ENCODE data around the gene GLDN. TPM values are rescaled to one million over a fixed set of nuclear protein-coding genes. Genes with fewer than 3 reads are reported as not detected.
A peak's percentile ranks its signal among the peaks of the same experiment; 100 is the strongest.

Gene GLDN
- total RNA-seq, 1 donor from 2014 or later: 0.26 TPM

- Histone ChIP-seq H3K4me3 (ENCODE audit: low read depth, low read length) (no peak overlapping the region), H3K36me3 (ENCODE audit: control insufficient read depth, insufficient read depth, low read length) (no peaks in the 10 kb centered on the region), H3K27me3 (ENCODE audit: control insufficient read depth, insufficient read depth, low read length) (peaks cover 1% of the 10 kb centered on the region)
- TF ChIP-seq CTCF (IDR thresholded peaks at IDR 0.05; ENCODE audit: insufficient read depth, low read length, severe bottlenecking): no peak
- no peak for FAIRE-seq
- no peak for DNase-seq (ENCODE audit: low read depth)
Observed at GRCh38 chr15:51390241-51390965, 48.9 kb downstream of the GLDN start.

- no peaks in the 10 kb centered on the region for H3K27me3 ChIP-seq (ENCODE audit: control insufficient read depth, insufficient read depth, low read length)
- DNase-seq (ENCODE audit: low read depth) (no peak), FAIRE-seq (no peak)
- no peak for TF ChIP-seq CTCF (IDR thresholded peaks at IDR 0.05; ENCODE audit: insufficient read depth, low read length, severe bottlenecking)
- H3K4me3 ChIP-seq (ENCODE audit: low read depth, low read length): no peak overlapping the region
- H3K36me3 ChIP-seq (ENCODE audit: control insufficient read depth, insufficient read depth, low read length): no peaks in the 10 kb centered on the region
Observed at GRCh38 chr15:51390966-51391422, 49.5 kb downstream of the GLDN start.

GRCh38 chr15:51396921-51397320 lies 55.5 kb downstream of the GLDN start:
- DNase-seq (ENCODE audit: low read depth): no peak
- H3K27me3 ChIP-seq (ENCODE audit: control insufficient read depth, insufficient read depth, low read length): peaks cover 5% of the 10 kb centered on the region
- H3K4me3 ChIP-seq (ENCODE audit: low read depth, low read length): no peak overlapping the region
- H3K36me3 ChIP-seq (ENCODE audit: control insufficient read depth, insufficient read depth, low read length): no peaks in the 10 kb centered on the region
- no peak for TF ChIP-seq CTCF (IDR thresholded peaks at IDR 0.05; ENCODE audit: insufficient read depth, low read length, severe bottlenecking)
- no peak for FAIRE-seq

GRCh38 chr15:51398626-51399025 lies 57.2 kb downstream of the GLDN start:
- no peak for TF ChIP-seq CTCF (IDR thresholded peaks at IDR 0.05; ENCODE audit: insufficient read depth, low read length, severe bottlenecking)
- DNase-seq (ENCODE audit: low read depth) (no peak), FAIRE-seq (no peak)
- no peak overlapping the region for H3K4me3 ChIP-seq (ENCODE audit: low read depth, low read length)
- no peaks in the 10 kb centered on the region for H3K36me3 ChIP-seq (ENCODE audit: control insufficient read depth, insufficient read depth, low read length)
- H3K27me3 ChIP-seq (ENCODE audit: control insufficient read depth, insufficient read depth, low read length): peaks cover 5% of the 10 kb centered on the region

GRCh38 chr15:51401051-51401780 lies 59.8 kb downstream of the GLDN start:
- FAIRE-seq (peak; percentile 72), DNase-seq (ENCODE audit: low read depth) (no peak)
- no peak for TF ChIP-seq CTCF (IDR thresholded peaks at IDR 0.05; ENCODE audit: insufficient read depth, low read length, severe bottlenecking)
- H3K27me3 ChIP-seq (ENCODE audit: control insufficient read depth, insufficient read depth, low read length): peaks cover 10% of the 10 kb centered on the region
- no peak overlapping the region for H3K4me3 ChIP-seq (ENCODE audit: low read depth, low read length)
- H3K36me3 ChIP-seq (ENCODE audit: control insufficient read depth, insufficient read depth, low read length): no peaks in the 10 kb centered on the region

Data from bronchial epithelial cell (primary cell).